Brain microvascular endothelial cell (primary cell): ENCODE results near the gene CAMK2A.

ENCODE experiments used
- DNase-seq: peaks from one replicate; pipeline ENCODE4 v3.0.0-alpha.2; 2020
- H3K27ac ChIP-seq: fragments of 250-450 bp; sonication (Bioruptor Pico); 2 replicates; pipeline ENCODE4 v1.5.1; 2020; ENCODE audit warnings: mild to moderate bottlenecking, moderate library complexity
- H3K27me3 ChIP-seq: fragments of 250-450 bp; sonication (Bioruptor Pico); replicated peaks from 2 replicates; pipeline ENCODE4 v1.5.1; 2020; ENCODE audit warnings: mild to moderate bottlenecking
- H3K36me3 ChIP-seq: fragments of 250-450 bp; sonication (Bioruptor Pico); replicated peaks from 2 replicates; pipeline ENCODE4 v1.5.1; 2020; ENCODE audit warnings: mild to moderate bottlenecking
- H3K4me3 ChIP-seq: 2 replicates; pipeline ENCODE4 v1.5.1; 2011; ENCODE audit warnings: low read depth, mild to moderate bottlenecking, control low read depth, low read length, moderate library complexity
- in situ Hi-C: cut with HindIII; loops from 2 replicates; pipeline ENCODE4 v1.10.0; 2017; ENCODE audit warnings: low sequenced_read_pairs, low pct_ligation_motif_present
- TF ChIP-seq, protein P1 (sequence below): IDR thresholded peaks from 2 replicates; pipeline ENCODE4 v1.5.1; 2011; ENCODE audit warnings: low read depth, mild to moderate bottlenecking, moderate library complexity, low read length, control low read depth, inconsistent platforms; ENCODE audit errors: missing control alignments

CAMK2A gene

DNA sequence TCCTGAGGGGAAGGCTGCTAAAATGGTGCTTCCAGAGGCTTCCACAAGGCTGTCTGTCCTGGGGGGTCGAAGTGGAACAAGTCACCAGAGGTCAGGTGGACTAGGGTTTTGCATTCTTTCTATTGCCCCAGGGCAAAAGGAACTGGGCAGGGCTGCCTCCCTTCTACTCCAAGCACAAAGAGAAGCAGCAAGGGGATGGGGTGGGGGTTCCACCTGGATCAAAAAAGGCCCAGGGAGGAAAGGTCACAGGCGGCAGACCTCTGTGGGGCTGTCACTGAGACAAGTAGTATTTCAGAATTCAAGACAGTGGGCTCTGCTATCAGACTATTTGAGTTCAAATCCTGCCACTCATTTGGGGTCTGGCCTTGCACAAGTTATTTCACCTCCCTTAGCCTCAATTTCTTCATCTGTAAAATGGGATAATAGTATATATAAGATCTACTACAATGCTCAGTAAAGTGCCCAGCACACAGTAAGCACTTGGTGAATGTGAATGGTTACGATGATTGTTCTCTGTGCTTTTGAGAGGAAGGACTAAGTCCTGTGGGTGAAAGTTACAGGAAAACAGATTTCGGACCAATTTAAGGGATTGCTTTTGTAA lies 15.0 kb upstream of the CAMK2A start:
- Histone ChIP-seq H3K27ac (no peak overlapping the region), H3K4me3 (no peak overlapping the region), H3K27me3 (no peaks in the 10 kb centered on the region), H3K36me3 (no peaks in the 10 kb centered on the region)
- TF ChIP-seq, protein P1, sequence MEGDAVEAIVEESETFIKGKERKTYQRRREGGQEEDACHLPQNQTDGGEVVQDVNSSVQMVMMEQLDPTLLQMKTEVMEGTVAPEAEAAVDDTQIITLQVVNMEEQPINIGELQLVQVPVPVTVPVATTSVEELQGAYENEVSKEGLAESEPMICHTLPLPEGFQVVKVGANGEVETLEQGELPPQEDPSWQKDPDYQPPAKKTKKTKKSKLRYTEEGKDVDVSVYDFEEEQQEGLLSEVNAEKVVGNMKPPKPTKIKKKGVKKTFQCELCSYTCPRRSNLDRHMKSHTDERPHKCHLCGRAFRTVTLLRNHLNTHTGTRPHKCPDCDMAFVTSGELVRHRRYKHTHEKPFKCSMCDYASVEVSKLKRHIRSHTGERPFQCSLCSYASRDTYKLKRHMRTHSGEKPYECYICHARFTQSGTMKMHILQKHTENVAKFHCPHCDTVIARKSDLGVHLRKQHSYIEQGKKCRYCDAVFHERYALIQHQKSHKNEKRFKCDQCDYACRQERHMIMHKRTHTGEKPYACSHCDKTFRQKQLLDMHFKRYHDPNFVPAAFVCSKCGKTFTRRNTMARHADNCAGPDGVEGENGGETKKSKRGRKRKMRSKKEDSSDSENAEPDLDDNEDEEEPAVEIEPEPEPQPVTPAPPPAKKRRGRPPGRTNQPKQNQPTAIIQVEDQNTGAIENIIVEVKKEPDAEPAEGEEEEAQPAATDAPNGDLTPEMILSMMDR = no peak
- DNase-seq = no peak
- in situ Hi-C loops = no loop called here

DNA sequence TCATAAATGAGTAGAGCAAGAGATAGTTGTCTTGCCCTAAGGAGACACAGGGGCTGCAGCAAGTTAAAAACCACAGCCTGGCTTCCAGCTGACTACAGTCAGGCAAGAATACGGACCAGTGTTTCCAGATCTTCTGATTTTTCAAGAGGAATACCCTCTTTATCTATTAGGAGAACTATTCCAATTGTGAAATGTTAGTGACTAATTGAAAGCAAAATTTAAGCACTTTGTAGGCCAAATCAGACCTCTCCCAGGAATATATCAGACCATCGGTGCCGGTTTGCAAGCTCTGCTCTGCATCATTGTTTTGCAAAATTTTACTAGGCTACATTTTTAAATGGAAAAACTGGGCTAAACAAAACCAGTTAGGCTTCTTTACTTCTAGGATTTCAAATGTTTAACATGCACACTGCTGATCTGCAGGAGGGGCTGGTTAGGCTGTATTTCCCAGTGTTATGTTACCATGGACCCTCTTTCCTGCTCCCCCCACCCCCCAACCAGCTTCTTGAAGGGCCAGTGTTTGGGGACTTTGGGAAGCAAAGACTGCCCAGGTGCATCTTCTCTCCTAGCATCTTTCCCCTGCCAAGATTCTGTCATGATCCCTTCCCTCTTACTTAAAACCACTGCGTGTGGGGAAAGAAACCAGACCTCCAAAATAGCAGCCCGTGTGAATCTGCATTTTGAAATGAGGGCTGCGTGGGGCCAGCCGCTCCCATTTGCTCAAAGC lies 14.2 kb upstream of the CAMK2A start:
- DNase-seq = no peak
- in situ Hi-C loops = no loop called here
- no peaks in the 10 kb centered on the region for H3K36me3 ChIP-seq
- no peak overlapping the region for H3K4me3 ChIP-seq
- H3K27ac ChIP-seq = no peak overlapping the region
- no peaks in the 10 kb centered on the region for H3K27me3 ChIP-seq
- TF ChIP-seq, protein P1 = no peak

DNA sequence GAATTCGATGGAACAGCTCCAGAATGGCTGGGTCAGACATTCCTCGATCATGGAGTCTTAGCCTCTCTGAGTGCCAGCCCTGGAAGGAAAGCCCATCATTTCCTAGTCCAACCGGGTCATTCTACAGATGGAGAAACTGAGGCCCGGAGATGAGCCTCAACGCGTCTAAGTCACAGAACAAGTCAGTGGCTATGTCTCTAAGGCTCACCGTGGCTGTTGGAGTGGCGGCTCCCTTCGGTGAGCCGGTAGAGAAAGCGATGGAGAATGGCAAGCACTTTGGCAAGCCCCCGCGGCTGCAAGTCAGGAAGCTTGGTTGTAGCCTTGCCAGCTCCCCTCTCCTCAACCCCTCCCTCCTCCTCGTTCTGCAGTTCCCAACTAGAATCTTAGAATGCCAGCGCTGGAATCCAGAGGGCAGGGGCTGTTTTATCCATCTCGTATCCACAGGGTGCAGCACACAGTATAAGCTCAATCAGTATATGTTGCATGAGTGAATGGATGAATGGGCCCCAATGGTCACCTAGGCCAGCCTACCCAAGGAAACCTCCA lies 13.6 kb upstream of the CAMK2A start:
- H3K27me3 ChIP-seq = no peaks in the 10 kb centered on the region
- no peak overlapping the region for H3K27ac ChIP-seq
- peak overlapping the region; percentile 50 for H3K4me3 ChIP-seq
- TF ChIP-seq, protein P1 = no peak
- no peaks in the 10 kb centered on the region for H3K36me3 ChIP-seq
- no peak for DNase-seq
- in situ Hi-C loops = no loop called here

DNA sequence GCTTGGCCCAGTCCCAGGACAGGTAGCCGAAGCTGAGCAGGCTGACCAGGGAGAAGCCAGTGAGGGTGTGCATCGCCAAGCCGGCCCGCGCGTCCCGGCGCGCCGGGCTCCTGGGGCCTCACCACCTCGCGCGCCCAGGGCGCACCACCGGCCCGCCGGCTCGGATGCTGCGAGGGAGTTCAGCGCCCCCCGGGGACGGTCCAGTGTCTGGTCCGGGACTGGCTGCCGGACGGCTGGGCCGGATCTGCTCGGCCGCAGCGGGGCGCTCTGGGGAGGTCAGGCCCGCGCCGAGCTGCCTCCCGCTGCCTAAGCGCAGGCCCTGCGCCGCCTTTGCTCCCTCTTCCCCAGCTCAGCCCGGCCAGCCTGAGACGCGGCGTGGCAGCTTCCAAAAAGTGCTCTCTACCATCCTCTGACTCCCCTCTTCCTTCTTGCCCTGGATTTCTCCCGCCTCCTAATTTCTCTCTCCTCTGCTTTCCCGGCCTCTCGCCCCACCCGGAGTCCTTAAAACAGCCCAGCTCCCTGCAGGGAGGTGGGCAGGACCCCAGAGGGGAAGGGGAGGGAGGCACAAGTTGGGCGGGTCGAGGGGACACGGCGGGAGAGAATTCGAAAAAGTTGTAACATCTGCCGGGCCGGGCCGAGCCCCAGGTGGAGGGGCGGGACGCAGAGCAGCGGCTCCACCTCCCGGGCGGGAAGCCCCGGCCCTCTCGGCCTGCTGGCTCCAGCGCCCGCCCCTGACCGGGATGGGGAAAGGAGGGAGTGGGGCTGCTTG lies 12.9 kb upstream of the CAMK2A start, which contains the start of gene ARSI:
ARSI (minus strand) TSS at position 605 of the 769 bp plus-strand sequence; CDS start at position 73, 532 bp downstream.
- no peaks in the 10 kb centered on the region for H3K27me3 ChIP-seq
- in situ Hi-C loops = no loop called here
- TF ChIP-seq, protein P1 = peak; percentile 24
- no peaks in the 10 kb centered on the region for H3K36me3 ChIP-seq
- no peak within 1 kb of the TSS for H3K27ac ChIP-seq
- no peak for DNase-seq
- H3K4me3 ChIP-seq = peak within 1 kb of the TSS; percentile 50

DNA sequence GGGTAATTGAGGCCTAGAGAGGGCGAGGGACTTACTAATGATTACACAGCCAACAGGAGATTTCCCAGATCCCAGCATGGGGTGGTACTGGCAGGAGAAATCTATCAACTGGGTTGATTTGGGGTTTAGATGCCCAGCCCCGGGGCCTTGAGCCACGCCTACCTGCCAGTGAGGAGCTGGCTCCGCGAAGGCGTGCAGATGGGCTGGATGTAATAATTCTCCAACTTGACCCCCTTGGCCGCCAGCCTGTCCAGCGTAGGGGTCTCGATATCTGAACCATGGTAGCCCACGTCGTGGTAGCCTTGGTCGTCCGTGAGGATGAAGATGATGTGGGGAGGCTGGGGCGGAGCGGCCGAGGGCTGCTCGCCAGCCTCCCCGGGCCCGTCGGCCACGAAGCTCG lies 12.3 kb upstream of the CAMK2A start:
- in situ Hi-C loops = no loop called here
- H3K27ac ChIP-seq = no peak overlapping the region
- H3K27me3 ChIP-seq = no peaks in the 10 kb centered on the region
- TF ChIP-seq, protein P1 = no peak
- peak overlapping the region; percentile 50 for H3K4me3 ChIP-seq
- no peak for DNase-seq
- no peaks in the 10 kb centered on the region for H3K36me3 ChIP-seq
